ENCODE measurements around the gene PGLYRP2.

DNA sequence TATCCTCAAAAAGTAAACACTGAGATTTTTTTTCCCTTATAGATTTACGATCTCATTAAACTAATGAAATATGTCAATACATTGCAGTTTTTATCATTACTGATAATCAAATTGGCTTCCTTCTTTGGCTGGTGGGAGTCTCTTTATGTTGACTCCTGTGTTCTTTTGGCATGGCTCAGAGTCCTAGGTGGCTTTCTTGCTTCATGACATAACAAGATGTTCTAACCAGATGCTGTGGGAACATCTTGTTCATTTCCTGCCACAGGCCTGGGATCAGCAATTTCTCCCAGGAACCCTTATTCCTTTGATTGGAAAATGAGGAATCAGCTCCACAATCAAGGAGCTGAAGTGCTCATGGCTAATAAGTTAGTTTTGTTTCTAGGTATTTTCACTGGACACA is 15.8 kb upstream of the PGLYRP2 start:
- TF ChIP-seq POLR2A (IDR thresholded peaks at IDR 0.05) (no peak), EP300 (IDR thresholded peaks at IDR 0.05) (no peak), POLR2AphosphoS5 (IDR thresholded peaks at IDR 0.05) (no peak)
- TF ChIP-seq, protein P1, sequence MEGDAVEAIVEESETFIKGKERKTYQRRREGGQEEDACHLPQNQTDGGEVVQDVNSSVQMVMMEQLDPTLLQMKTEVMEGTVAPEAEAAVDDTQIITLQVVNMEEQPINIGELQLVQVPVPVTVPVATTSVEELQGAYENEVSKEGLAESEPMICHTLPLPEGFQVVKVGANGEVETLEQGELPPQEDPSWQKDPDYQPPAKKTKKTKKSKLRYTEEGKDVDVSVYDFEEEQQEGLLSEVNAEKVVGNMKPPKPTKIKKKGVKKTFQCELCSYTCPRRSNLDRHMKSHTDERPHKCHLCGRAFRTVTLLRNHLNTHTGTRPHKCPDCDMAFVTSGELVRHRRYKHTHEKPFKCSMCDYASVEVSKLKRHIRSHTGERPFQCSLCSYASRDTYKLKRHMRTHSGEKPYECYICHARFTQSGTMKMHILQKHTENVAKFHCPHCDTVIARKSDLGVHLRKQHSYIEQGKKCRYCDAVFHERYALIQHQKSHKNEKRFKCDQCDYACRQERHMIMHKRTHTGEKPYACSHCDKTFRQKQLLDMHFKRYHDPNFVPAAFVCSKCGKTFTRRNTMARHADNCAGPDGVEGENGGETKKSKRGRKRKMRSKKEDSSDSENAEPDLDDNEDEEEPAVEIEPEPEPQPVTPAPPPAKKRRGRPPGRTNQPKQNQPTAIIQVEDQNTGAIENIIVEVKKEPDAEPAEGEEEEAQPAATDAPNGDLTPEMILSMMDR (IDR thresholded peaks at IDR 0.05): no peak

Data from upper lobe of left lung (tissue), 4 donors.